ENCODE data around the gene CRTC2.

- no peak for TF ChIP-seq CTCF (IDR thresholded peaks at IDR 0.05; ENCODE audit: low read length)
- no peak for TF ChIP-seq EZH2 (IDR thresholded peaks at IDR 0.05; ENCODE audit: borderline replicate concordance, low read length)
Measured at GRCh38 chr1:153942766-153943549, 15.5 kb downstream of the CRTC2 start.
